Measurements from ENCODE around the gene ULBP3. TPM values are rescaled to one million over a fixed set of nuclear protein-coding genes. Genes with fewer than 3 reads are reported as not detected.

ULBP3 gene
- total RNA-seq, 4 donors from 2014 or later = 7.3 TPM; not detected in 3

DNA sequence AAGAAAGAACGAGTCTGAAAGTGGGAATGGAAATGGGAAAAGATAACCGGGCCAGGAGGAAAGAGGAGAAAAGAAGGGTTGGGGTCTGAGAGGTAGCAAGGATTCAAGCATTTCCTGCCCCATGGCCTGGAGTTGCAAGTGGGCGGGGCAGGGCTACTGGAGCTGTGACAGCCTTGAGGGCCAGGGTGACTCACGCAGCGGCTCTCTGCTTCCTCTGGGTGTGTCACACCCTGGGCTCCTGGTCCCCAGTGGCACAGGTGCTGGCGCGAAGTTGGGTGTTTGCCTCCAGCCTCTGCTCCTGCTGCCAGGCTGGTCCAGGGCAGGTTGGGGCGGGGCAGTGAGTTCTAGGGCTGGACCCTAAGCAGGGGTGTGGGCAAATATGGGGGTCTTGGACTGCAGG lies 3.3 kb upstream of the ULBP3 start:
- Histone ChIP-seq H3K9me3 (no peaks in the 10 kb centered on the region), H3K27me3 (peaks cover 6% of the 10 kb centered on the region), H3K27ac (no peak overlapping the region), H3K36me3 (no peaks in the 10 kb centered on the region), H3K4me3 (no peak overlapping the region), H3K4me1 (peaks cover 0 to 19% (median 6%) of the 10 kb centered on the region in 3 donors)
- no peak for ATAC-seq
- 60 to 90% methylated on average over 1 to 3 of the region's 8 CpGs for WGBS, 2 donors (ENCODE audit: low coverage in 1 of 2)
- TF ChIP-seq CTCF (IDR thresholded peaks at IDR 0.05) (no peak), POLR2AphosphoS5 (IDR thresholded peaks at IDR 0.05) (no peak), POLR2A (IDR thresholded peaks at IDR 0.05) (no peak), EP300 (IDR thresholded peaks at IDR 0.05) (no peak)

GRCh38 chr6:150070236-150070818 lies 1.4 kb upstream of the ULBP3 start:
- H3K4me3 ChIP-seq = no peak overlapping the region
- no peak for TF ChIP-seq POLR2AphosphoS5 (IDR thresholded peaks at IDR 0.05)
- no peak for TF ChIP-seq EP300 (IDR thresholded peaks at IDR 0.05)
- no peak for TF ChIP-seq CTCF (IDR thresholded peaks at IDR 0.05)
- TF ChIP-seq POLR2A (IDR thresholded peaks at IDR 0.05) = no peak
- H3K27ac ChIP-seq = no peak overlapping the region
- H3K4me1 ChIP-seq = peaks cover 0 to 19% (median 6%) of the 10 kb centered on the region in 3 donors
- no peaks in the 10 kb centered on the region for H3K36me3 ChIP-seq
- H3K27me3 ChIP-seq = peaks cover 14% of the 10 kb centered on the region
- H3K9me3 ChIP-seq = no peaks in the 10 kb centered on the region
- WGBS, 2 donors (ENCODE audit: low coverage in 1 of 2) = 83 to 100% methylated on average over 1 to 2 of the region's 3 CpGs
- ATAC-seq = no peak

DNA sequence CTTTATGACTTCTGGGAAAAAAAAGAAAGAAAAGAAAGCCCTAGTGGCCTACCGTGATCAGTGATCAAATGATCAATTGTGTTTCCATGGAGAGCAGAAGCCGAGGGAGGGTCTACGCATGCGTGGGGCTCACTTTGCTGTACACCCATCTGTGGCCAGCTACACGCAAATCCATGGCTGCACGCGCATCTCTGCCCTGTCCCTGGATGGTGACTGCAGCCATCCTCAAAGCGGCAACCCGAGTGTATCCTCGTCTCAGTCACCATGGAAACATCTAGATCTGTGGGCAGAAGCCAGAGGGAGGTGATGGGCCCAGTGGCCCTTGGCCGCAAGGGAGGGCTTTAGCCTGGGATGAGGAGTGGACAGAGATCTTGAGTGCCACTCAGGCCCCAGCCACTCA lies 785 bp upstream of the ULBP3 start:
- Histone ChIP-seq H3K36me3 (no peaks in the 10 kb centered on the region), H3K27me3 (peaks cover 14% of the 10 kb centered on the region), H3K27ac (peak overlapping the region in 2 of 4 donors; percentile 67 to 79), H3K4me1 (peaks cover 0 to 19% (median 6%) of the 10 kb centered on the region in 3 donors), H3K4me3 (peak overlapping the region in 1 of 2 donors; percentile 72), H3K9me3 (no peaks in the 10 kb centered on the region)
- TF ChIP-seq CTCF (IDR thresholded peaks at IDR 0.05) (no peak), POLR2A (IDR thresholded peaks at IDR 0.05) (no peak), EP300 (IDR thresholded peaks at IDR 0.05) (no peak), POLR2AphosphoS5 (IDR thresholded peaks at IDR 0.05) (no peak)
- ATAC-seq = no peak
- WGBS, 2 donors (ENCODE audit: low coverage in 1 of 2) = 80% methylated on average over 1 to 7 of the region's 11 CpGs

GRCh38 chr6:150068151-150068550 lies 770 bp downstream of the ULBP3 start:
- Histone ChIP-seq H3K4me3 (peak overlapping the region; percentile 63 to 72), H3K27me3 (peaks cover 14% of the 10 kb centered on the region), H3K9me3 (no peaks in the 10 kb centered on the region), H3K36me3 (no peaks in the 10 kb centered on the region), H3K27ac (no peak overlapping the region), H3K4me1 (peaks cover 0 to 19% (median 6%) of the 10 kb centered on the region in 3 donors)
- WGBS, 2 donors (ENCODE audit: low coverage in 1 of 2) = 86% methylated on average over 1 of the region's 4 CpGs; no CpG with 5 or more reads in 1 of the 2 donors
- no peak for TF ChIP-seq POLR2A (IDR thresholded peaks at IDR 0.05)
- no peak for TF ChIP-seq CTCF (IDR thresholded peaks at IDR 0.05)
- no peak for TF ChIP-seq POLR2AphosphoS5 (IDR thresholded peaks at IDR 0.05)
- TF ChIP-seq EP300 (IDR thresholded peaks at IDR 0.05) = no peak
- no peak for ATAC-seq

DNA sequence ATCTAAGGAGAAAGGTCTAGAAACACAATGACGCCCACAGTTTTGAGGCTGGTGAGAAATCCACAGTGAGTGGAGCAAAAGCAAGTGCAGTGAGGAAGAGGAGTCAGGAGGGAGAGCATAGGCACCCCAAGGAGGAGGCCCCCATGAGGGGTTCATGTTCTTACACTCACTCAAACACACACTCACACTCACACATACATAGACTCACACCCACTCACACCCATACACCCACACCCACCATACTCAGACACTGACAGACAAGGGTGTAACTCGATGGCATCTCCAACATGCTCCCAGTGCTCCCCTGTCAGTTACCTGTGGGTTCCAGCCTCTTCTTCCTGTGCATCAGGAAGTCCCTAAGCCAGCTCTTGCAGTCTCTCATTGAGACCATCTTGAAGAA lies 3.8 kb downstream of the ULBP3 start:
- no peak for ATAC-seq
- Histone ChIP-seq H3K36me3 (no peaks in the 10 kb centered on the region), H3K4me3 (no peak overlapping the region), H3K27me3 (peaks cover 8% of the 10 kb centered on the region), H3K4me1 (peaks cover 0 to 19% (median 6%) of the 10 kb centered on the region in 3 donors), H3K27ac (no peak overlapping the region), H3K9me3 (no peaks in the 10 kb centered on the region)
- 94 to 100% methylated on average over 1 to 2 of the region's 2 CpGs for WGBS, 2 donors (ENCODE audit: low coverage in 1 of 2)
- no peak for TF ChIP-seq EP300 (IDR thresholded peaks at IDR 0.05)
- no peak for TF ChIP-seq POLR2A (IDR thresholded peaks at IDR 0.05)
- no peak for TF ChIP-seq CTCF (IDR thresholded peaks at IDR 0.05)
- no peak for TF ChIP-seq POLR2AphosphoS5 (IDR thresholded peaks at IDR 0.05)

All from gastroesophageal sphincter (tissue), 4 donors.